AG08396 (cell line): ENCODE data around the gene PPP2R2C.

Experiments
- DNase-seq: peaks from one replicate; pipeline ENCODE4 v3.0.0; 2012; ENCODE audit warnings: low spot score, mixed read lengths

The PPP2R2C gene

GRCh38 chr4:6342530-6343293, 129.7 kb downstream of the PPP2R2C start:
- DNase-seq, result no peak

GRCh38 chr4:6341696-6342095, 130.7 kb downstream of the PPP2R2C start:
- no peak for DNase-seq

- DNase-seq, result no peak
Observed at GRCh38 chr4:6340446-6341015, 131.9 kb downstream of the PPP2R2C start.

- DNase-seq, result no peak
Observed at GRCh38 chr4:6339818-6340445, 132.5 kb downstream of the PPP2R2C start.

GRCh38 chr4:6338951-6339817, 133.2 kb downstream of the PPP2R2C start:
- DNase-seq, result no peak

- no peak for DNase-seq
Observed at GRCh38 chr4:6338175-6338950, 134.1 kb downstream of the PPP2R2C start.

- no peak for DNase-seq
Observed at GRCh38 chr4:6337331-6337935, 135.0 kb downstream of the PPP2R2C start.

- no peak for DNase-seq
Observed at GRCh38 chr4:6336166-6336565, 136.2 kb downstream of the PPP2R2C start.

GRCh38 chr4:6335040-6335590, 137.3 kb downstream of the PPP2R2C start:
- DNase-seq, result no peak

- DNase-seq, result no peak
Observed at GRCh38 chr4:6334203-6334887, 138.1 kb downstream of the PPP2R2C start.

- no peak for DNase-seq
Observed at GRCh38 chr4:6333301-6334202, 138.9 kb downstream of the PPP2R2C start.

- no peak for DNase-seq
Observed at GRCh38 chr4:6332669-6333050, 139.8 kb downstream of the PPP2R2C start.

GRCh38 chr4:6332042-6332668, 140.3 kb downstream of the PPP2R2C start:
- DNase-seq, result peak; percentile 69

- DNase-seq, result no peak
Observed at GRCh38 chr4:6331468-6331867, 140.9 kb downstream of the PPP2R2C start.

- DNase-seq, result peak; percentile 37
Observed at GRCh38 chr4:6331018-6331417, 141.4 kb downstream of the PPP2R2C start.

GRCh38 chr4:6330384-6330767, 142.0 kb downstream of the PPP2R2C start:
- DNase-seq, result no peak

GRCh38 chr4:6329478-6330383, 142.7 kb downstream of the PPP2R2C start:
- DNase-seq, result no peak

GRCh38 chr4:6328526-6328925, 143.9 kb downstream of the PPP2R2C start:
- DNase-seq, result no peak
